Activated T-cell treated with anti-CD3 and anti-CD28 coated beads, Interleukin-2, amount 50 U/mL, for 72 hours (primary cell): ENCODE measurements around the gene PCID2. TPM values are rescaled to one million over a fixed set of nuclear protein-coding genes. Genes with fewer than 3 reads are reported as not detected.
"Not testable (repeated sequence)": the region's sequence is repeated elsewhere in the genome, so short reads cannot be mapped to it uniquely, and the experiment has no call there.

Experiments
- ATAC-seq, 2 donors: fragments of 150-1000 bp; cut with Tn5 transposase; replicated peaks in 1 of 2; 2 replicates each; pipeline ENCODE4 v1.10.0; 2021; ENCODE audit warnings: moderate library complexity in 2 of 2, mild to moderate bottlenecking in 1 of 2
- DNase-seq, 2 donors: peaks; one replicate each; pipeline ENCODE4 v3.0.0; 2021 to 2022; ENCODE audit warnings: mixed read lengths in 1 of 2
- H3K27ac Mint-ChIP-seq: one replicate; pipeline ENCODE4 v1.8.0; 2022; ENCODE audit warnings: mild to moderate bottlenecking, moderate library complexity, mixed read lengths
- H3K27me3 Mint-ChIP-seq: one replicate; pipeline ENCODE4 v1.8.0; 2022; ENCODE audit warnings: low read depth, mixed read lengths
- H3K36me3 Mint-ChIP-seq, 2 donors: one replicate each; pipeline ENCODE4 v1.8.0; 2022; ENCODE audit warnings: mixed read lengths in 2 of 2, mild to moderate bottlenecking in 1 of 2; ENCODE audit not compliant: insufficient read depth in 2 of 2
- H3K4me1 Mint-ChIP-seq: one replicate; pipeline ENCODE4 v1.8.0; 2022; ENCODE audit warnings: low read depth, mixed read lengths
- H3K4me3 Mint-ChIP-seq, 2 donors: one replicate each; pipeline ENCODE4 v1.8.0; 2022; ENCODE audit warnings: mild to moderate bottlenecking in 2 of 2, mixed read lengths in 2 of 2, moderate library complexity in 2 of 2
- H3K9me3 Mint-ChIP-seq, 2 donors: one replicate each; pipeline ENCODE4 v1.8.0; 2022; ENCODE audit warnings: mixed read lengths in 2 of 2
- total RNA-seq, 2 donors: library from RNA; stranded (reverse); gene quantifications; one replicate each; pipeline ENCODE4 v1.2.3, GENCODE V29; 2022

Gene PCID2
- total RNA-seq = 10 to 100 TPM; 76.8 to 83.1 TPM

DNA sequence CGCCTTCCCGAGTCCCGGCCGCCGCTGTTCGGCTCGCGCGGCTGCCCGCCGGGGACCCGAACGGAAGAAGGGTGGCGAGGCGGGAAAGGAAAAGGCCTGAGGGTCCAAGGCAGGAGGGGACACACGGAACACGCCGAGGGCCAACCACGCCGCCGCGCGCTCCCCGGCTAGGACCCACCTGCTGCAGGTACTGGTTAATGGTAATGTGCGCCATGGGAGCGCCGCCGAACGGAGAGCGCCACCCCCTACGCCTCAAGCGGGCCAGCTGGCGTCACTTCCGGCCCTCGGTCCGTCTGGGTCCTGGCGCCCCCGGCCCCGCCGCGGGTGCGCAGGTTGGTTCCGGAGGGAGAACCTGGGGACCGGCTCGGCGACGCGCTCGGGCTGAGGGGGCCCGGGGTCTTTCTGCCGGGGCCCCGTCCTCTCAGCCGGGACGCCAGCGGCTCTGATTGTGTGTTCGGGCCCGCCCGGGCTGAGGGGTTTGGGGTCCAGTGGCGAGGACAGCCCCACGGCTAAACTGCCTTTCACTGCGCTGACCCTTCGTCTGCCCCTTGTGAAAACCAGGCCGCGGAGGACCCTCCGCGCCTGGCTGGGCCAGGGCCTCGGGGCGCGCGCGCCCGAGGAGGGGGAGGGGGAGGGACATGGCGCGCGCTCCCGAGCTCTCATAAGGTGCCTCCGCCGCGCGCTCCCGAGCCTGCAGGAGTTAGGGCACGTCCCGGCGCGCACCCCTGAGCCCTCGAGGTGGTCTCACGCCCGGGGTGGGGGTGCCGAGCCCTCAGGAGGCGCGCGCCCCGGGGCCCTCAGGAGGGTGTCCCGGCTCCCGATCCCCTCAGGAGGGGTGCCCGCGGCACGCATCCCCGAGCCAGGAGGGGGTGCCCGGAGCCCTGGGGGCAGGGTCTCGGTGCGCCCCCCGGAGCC is at the start of gene PCID2:
PCID2 (minus strand) TSS at position 249 of the 915 bp plus-strand sequence; CDS start at position 214, 35 bp downstream.
- Mint-ChIP-seq H3K27me3 (no peaks in the 10 kb centered on the region), H3K4me1 (peaks cover 64% of the 10 kb centered on the region), H3K4me3 (peak within 1 kb of the TSS; percentile 91 to 93), H3K27ac (peak within 1 kb of the TSS; percentile 79), H3K9me3 (no peaks in the 10 kb centered on the region), H3K36me3 (peaks cover 5 to 17% of the 10 kb centered on the region in 2 donors)
- DNase-seq (peak; percentile 92 to 95), ATAC-seq (peak; percentile 80 to 82)

DNA sequence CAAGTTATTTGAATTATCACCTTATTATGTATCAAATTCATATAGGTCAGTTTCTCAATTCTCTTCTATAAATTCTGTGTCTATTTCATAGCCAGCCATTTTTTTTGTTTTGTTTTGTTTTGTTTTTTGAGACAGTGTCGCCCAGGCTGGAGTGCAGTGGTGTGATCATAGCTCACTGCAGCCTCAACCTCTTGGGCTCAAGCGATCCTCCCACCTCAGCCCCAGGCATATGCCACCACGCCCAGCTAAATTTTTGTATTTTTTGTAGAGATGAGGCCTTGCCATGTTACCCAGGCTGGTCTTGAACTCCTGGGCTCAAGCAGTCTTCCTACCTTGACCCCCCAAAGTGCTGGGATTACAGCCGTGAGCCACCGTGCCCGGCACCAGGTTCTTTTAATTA is 49.4 kb upstream of the PCID2 start:
- not testable (repeated sequence) for H3K27ac Mint-ChIP-seq

DNA sequence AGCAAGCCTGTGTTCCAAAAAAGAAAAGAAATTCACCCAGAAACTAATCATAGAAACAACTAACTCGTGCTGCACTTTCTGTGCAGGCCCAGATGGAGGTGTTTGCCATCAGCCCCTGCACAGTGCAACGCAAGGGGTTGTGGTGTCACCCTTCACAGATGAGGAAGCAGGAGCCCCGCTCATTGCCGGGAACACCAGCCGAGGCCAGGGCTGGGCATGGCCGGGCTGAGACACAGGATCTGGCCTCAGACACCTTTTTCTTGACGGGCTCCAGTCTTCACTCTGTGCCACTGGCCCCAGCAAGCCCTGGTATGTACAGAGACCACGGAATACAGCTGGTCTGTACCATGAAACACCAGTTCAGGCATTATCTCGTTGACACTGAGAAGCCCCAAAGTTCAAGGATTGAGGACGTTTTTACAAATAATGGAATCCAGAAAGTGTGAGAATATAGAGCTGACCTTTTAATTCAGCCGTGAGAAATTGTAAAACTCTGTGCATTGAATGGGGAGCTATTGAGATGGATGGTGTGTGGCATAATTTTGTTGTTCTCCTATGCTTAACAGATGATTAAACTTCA is 44.1 kb upstream of the PCID2 start:
- H3K36me3 Mint-ChIP-seq = peaks cover 7 to 37% of the 10 kb centered on the region in 2 donors

More for the DNA sequence above, 49.4 kb upstream of the PCID2 start:
- not testable (repeated sequence) for H3K9me3 Mint-ChIP-seq, H3K4me3 Mint-ChIP-seq, ATAC-seq, H3K27me3 Mint-ChIP-seq, DNase-seq, H3K4me1 Mint-ChIP-seq
- H3K36me3 Mint-ChIP-seq = peaks cover 5 to 26% of the 10 kb centered on the region in 2 donors

DNA sequence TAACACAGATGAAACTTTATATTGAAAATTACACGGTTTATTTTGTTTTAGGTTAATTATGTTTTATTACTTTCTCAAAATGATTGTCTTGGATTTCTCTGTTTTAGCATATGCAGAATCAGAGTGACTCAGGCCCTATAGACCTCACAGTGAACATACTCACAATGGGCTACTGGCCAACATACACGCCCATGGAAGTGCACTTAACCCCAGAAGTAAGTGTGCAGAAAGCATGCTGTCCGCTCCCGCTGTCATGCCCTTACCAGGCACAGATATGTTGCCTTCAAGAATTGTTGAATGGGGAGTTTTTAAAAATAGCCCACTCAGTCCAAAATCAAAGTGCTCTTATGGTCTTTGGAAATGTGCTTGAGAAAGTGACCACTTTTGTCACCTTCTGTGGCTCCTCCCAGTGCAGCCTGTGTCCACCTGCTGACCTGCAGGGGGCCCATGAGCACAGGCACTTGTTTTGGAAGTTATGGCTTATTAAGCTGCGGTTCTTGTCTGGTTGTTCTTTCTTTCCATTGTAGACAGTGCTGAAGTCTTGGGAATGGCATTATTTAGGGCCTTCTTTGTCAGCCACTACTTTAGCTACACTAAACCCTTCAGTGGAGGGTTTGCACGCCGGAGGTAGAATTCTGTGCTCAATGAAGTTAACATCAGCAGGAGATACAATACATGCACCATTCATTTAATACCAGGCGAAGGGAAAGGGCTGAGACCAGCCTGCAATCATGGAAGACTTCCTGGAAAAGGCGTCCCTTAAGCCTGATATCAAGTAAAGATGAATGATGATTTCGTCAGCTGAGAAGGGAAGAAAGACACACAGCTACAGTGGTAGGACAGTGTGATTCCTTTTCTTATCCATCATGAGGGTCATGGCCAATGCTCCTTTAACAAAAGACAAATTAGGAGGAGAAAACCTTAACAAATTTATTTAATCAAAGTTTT is 37.7 kb upstream of the PCID2 start:
- H3K4me3 Mint-ChIP-seq = no peak overlapping the region
- peaks cover 6 to 39% of the 10 kb centered on the region in 2 donors for H3K36me3 Mint-ChIP-seq
- H3K27me3 Mint-ChIP-seq = no peaks in the 10 kb centered on the region
- DNase-seq (no peak), ATAC-seq (no peak)
- H3K4me1 Mint-ChIP-seq = no peaks in the 10 kb centered on the region
- no peak overlapping the region for H3K27ac Mint-ChIP-seq
- no peaks in the 10 kb centered on the region for H3K9me3 Mint-ChIP-seq

More for the DNA sequence above, 44.1 kb upstream of the PCID2 start:
- Mint-ChIP-seq H3K4me3 (no peak overlapping the region), H3K27ac (no peak overlapping the region), H3K4me1 (no peaks in the 10 kb centered on the region), H3K27me3 (no peaks in the 10 kb centered on the region), H3K9me3 (no peaks in the 10 kb centered on the region)
- no peak for ATAC-seq
- DNase-seq = no peak

DNA sequence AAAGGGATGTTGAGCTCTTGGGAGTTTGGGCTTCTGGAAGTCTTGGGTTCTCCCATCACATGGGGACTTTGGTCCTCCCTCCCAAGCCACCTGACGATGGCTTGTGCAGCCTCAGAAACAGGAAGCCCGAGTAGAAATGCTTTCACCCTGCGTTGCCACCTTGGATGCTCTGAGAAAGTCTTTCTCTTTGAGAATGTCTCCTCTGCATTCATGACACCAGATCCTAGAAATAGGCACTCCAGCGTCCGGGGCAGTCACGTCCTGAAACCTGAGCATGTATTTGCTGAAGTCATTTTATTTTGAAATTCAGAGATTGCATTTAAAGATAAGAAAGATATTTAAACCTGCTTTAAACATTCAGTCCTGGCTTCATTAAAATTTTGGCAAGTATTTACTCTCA is 35.4 kb upstream of the PCID2 start:
- H3K36me3 Mint-ChIP-seq = peaks cover 2 to 26% of the 10 kb centered on the region in 2 donors

DNA sequence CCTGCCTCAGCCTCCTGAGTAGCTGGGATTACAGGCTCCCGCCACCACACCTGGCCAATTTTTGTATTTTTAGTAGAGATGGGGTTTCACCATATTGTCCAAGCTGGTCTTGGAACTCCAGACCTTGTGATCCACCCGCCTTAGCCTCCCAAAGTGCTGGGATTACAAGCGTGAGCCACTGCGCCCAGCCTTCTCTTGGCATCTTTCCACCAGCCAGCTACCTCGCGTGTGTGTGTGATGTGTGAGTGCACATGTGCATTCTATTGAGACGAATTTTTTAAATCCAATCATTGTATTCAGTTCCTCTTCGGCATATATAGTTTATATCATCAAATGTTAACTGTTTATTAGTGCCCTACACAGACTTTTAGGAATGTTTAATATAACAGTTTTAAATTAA is 33.2 kb upstream of the PCID2 start:
- not testable (repeated sequence) for H3K9me3 Mint-ChIP-seq, H3K4me3 Mint-ChIP-seq, H3K27ac Mint-ChIP-seq, ATAC-seq, DNase-seq, H3K27me3 Mint-ChIP-seq, H3K4me1 Mint-ChIP-seq
- H3K36me3 Mint-ChIP-seq = peaks cover 2 to 24% of the 10 kb centered on the region in 2 donors

More for the DNA sequence above, 35.4 kb upstream of the PCID2 start:
- Mint-ChIP-seq H3K9me3 (no peaks in the 10 kb centered on the region), H3K4me3 (no peak overlapping the region), H3K27me3 (no peaks in the 10 kb centered on the region), H3K27ac (no peak overlapping the region), H3K4me1 (no peaks in the 10 kb centered on the region)
- ATAC-seq = no peak
- no peak for DNase-seq

DNA sequence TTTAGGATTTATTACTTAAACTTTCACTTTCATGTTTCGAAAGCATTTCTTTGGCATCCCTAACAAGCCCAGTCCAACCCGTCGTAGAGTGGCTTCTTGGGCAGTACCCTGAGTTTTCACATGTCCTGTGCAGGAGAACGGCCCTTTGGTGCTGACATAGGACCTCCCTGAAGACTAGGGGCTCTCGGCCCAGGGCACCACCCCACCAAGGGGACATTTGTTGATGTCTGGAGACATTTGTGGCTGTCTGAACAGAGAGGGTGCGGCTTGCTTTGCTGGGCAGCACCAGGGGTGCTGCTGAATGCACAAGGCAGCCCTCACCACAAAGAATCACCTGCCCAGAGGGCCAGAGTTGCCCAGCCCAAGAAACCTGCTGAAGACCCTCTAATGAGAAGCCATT is 31.5 kb upstream of the PCID2 start:
- H3K4me3 Mint-ChIP-seq = no peak overlapping the region
- peaks cover 4 to 24% of the 10 kb centered on the region in 2 donors for H3K36me3 Mint-ChIP-seq
- no peak overlapping the region for H3K27ac Mint-ChIP-seq
- no peaks in the 10 kb centered on the region for H3K9me3 Mint-ChIP-seq
- no peaks in the 10 kb centered on the region for H3K27me3 Mint-ChIP-seq
- ATAC-seq (no peak), DNase-seq (no peak)
- peaks cover 4% of the 10 kb centered on the region for H3K4me1 Mint-ChIP-seq

DNA sequence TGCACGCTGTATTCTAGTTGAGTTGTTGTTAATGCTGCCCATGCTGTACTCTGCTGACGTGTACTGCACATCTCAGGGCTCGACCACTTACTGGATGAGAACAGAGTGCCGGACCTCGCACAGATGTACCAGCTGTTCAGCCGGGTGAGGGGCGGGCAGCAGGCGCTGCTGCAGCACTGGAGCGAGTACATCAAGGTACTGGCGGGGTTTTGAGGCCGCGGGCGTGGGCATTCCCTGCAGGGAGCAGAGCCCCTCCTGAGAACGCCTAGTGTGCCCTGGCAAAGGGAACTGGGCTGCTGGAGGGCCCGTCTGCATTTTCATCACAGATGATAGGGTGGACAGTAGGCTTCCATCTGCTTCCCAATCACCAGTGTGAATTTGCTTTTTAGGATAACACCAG is 30.9 kb upstream of the PCID2 start:
- no peaks in the 10 kb centered on the region for H3K27me3 Mint-ChIP-seq
- peaks cover 4 to 22% of the 10 kb centered on the region in 2 donors for H3K36me3 Mint-ChIP-seq
- no peak overlapping the region for H3K27ac Mint-ChIP-seq
- no peaks in the 10 kb centered on the region for H3K9me3 Mint-ChIP-seq
- H3K4me1 Mint-ChIP-seq = peaks cover 4% of the 10 kb centered on the region
- DNase-seq (no peak), ATAC-seq (no peak)
- H3K4me3 Mint-ChIP-seq = no peak overlapping the region

DNA sequence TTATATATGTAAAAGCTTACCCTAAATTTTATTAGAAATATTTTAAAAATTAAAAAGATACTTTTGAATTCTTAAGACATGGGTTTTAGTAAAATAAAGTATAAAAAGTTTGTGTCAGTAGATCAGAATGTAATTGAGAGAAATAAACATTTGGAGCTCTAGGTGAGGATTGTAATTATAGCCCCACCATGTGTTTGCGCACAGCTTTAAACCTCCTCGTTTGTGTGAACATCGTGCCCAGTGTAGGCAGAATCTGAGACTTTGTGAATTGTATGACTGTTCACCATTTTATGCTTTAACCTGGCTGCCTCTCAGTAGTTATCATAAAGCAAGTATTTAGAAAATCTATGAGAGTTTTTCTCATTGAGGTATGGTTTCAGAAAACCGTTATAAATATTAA is 30.1 kb upstream of the PCID2 start:
- Mint-ChIP-seq H3K27ac (no peak overlapping the region), H3K4me3 (no peak overlapping the region), H3K27me3 (no peaks in the 10 kb centered on the region), H3K4me1 (peaks cover 4% of the 10 kb centered on the region), H3K9me3 (no peaks in the 10 kb centered on the region), H3K36me3 (peaks cover 4 to 19% of the 10 kb centered on the region in 2 donors)
- ATAC-seq (no peak), DNase-seq (no peak)

DNA sequence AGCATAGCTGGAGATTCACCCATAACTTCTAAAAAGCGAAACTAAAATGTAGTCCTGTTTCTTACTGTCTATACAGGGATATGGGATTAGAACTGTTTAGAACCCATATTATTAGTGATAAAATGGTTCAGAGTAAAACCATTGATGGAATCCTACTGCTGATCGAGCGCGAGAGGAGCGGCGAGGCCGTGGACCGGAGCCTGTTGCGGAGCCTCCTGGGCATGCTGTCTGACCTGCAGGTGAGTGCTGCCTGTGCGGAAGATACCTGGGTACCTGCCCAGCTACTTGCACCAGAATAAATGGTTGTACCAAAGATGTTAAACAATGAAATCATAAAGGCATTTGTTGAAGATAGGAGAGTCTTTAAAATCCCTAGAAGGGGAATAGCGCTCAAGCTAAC is 24.6 kb upstream of the PCID2 start:
- H3K9me3 Mint-ChIP-seq = no peaks in the 10 kb centered on the region
- H3K4me1 Mint-ChIP-seq = peaks cover 4% of the 10 kb centered on the region
- H3K27me3 Mint-ChIP-seq = no peaks in the 10 kb centered on the region
- DNase-seq = no peak
- no peak for ATAC-seq
- peaks cover 2 to 23% of the 10 kb centered on the region in 2 donors for H3K36me3 Mint-ChIP-seq
- no peak overlapping the region for H3K4me3 Mint-ChIP-seq
- no peak overlapping the region for H3K27ac Mint-ChIP-seq

DNA sequence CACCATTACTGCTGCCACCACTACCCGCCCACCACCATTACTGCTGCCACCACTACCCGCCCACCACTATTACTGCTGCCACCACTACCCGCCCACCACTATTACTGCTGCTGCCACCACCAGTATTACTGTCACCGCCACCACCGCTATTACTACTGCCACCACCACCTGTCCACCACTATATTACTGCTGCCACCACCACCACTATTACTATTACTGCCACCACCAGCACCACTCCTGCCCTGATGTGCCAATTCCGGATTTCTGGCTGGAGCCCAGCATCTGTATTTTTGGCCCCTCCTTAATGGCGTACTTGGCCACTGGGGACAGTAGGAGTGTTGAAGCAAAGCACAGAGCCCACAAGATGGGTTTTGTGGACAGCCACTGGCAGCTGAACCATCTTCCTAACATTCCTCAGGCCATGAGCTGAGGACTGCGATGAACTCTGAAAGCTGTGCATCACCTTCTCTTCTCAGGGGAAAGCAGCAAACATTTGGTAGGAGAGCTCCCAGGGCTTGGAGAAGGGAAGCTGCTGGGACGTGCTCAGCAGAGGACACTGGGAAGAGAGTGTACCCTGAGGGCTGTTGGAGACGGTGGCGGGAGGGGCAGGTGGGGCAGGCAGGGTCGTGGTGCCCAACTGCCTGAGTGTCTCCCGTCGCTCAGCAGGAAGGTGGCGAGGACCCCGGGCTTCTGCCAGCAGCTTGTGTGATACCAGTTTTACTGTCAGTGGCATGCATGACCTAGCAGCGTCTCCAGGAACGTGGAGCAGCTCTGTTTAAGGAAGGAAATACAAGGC is 23.9 kb upstream of the PCID2 start:
- no peaks in the 10 kb centered on the region for H3K27me3 Mint-ChIP-seq
- ATAC-seq = no peak
- no peak for DNase-seq
- no peaks in the 10 kb centered on the region for H3K9me3 Mint-ChIP-seq
- H3K27ac Mint-ChIP-seq = no peak overlapping the region
- H3K36me3 Mint-ChIP-seq = peaks cover 2 to 24% of the 10 kb centered on the region in 2 donors
- H3K4me3 Mint-ChIP-seq = no peak overlapping the region
- peaks cover 4% of the 10 kb centered on the region for H3K4me1 Mint-ChIP-seq
